CD4-positive, alpha-beta T cell treated with Interleukin-21 for 1 hour (primary cell): ENCODE measurements around the gene PRR18.

ENCODE experiments used
- DNase-seq: peaks from one replicate; pipeline ENCODE4 v3.0.0-alpha.2; 2020

Gene PRR18

GRCh38 chr6:166274163-166274562 is 34.0 kb downstream of the PRR18 start:
- no peak for DNase-seq

GRCh38 chr6:166271376-166271765 is 36.8 kb downstream of the PRR18 start:
- no peak for DNase-seq

GRCh38 chr6:166270706-166271375 is 37.4 kb downstream of the PRR18 start:
- no peak for DNase-seq

- DNase-seq, result no peak
Observed at GRCh38 chr6:166269301-166270039, 38.7 kb downstream of the PRR18 start.

- DNase-seq, result no peak
Observed at GRCh38 chr6:166268431-166268830, 39.8 kb downstream of the PRR18 start.

- DNase-seq, result no peak
Observed at GRCh38 chr6:166267526-166267925, 40.7 kb downstream of the PRR18 start.

GRCh38 chr6:166266336-166266735 is 41.9 kb downstream of the PRR18 start:
- no peak for DNase-seq

GRCh38 chr6:166262743-166263515 is 45.3 kb downstream of the PRR18 start:
- DNase-seq, result no peak

- no peak for DNase-seq
Observed at GRCh38 chr6:166259296-166259977, 48.8 kb downstream of the PRR18 start.

GRCh38 chr6:166258854-166259276 is 49.3 kb downstream of the PRR18 start:
- DNase-seq, result peak; percentile 18

- DNase-seq, result no peak
Observed at GRCh38 chr6:166257911-166258318, 50.3 kb downstream of the PRR18 start.
